Fibroblast of skin of abdomen (primary cell): ENCODE results near the gene OXSM. TPM values are rescaled to one million over a fixed set of nuclear protein-coding genes. Genes with fewer than 3 reads are reported as not detected.

ENCODE experiments used
- DNase-seq: peaks from one replicate; pipeline ENCODE4 v3.0.0-alpha.2; 2013
- polyA plus RNA-seq, 2 experiments: library from polyadenylated mRNA; unstranded; fragments of 120-200 nt; gene quantifications; one replicate each; pipeline ENCODE4 v1.2.1, GENCODE V29; 2013; ENCODE audit not compliant: insufficient read length in 2 of 2

The OXSM gene
- polyA plus RNA-seq (2013, experiment 1 of 2; ENCODE audit: insufficient read length) = 9.2 TPM
- polyA plus RNA-seq (2013, experiment 2 of 2; ENCODE audit: insufficient read length) = 10.1 TPM

- peak; percentile 91 for DNase-seq
These were observed at the start of gene OXSM for GRCh38 chr3:25789596-25790556. TSS of gene OXSM (plus strand) at chr3:25790090. CDS start at chr3:25791021, 931 bp downstream.

- DNase-seq = no peak
These were observed 45.4 kb upstream of the OXSM start for GRCh38 chr3:25744470-25744869.

- DNase-seq = no peak
These were observed 42.9 kb upstream of the OXSM start for GRCh38 chr3:25747033-25747432.

GRCh38 chr3:25748189-25748588, 41.7 kb upstream of the OXSM start:
- no peak for DNase-seq

- no peak for DNase-seq
These were observed 40.8 kb upstream of the OXSM start for GRCh38 chr3:25749031-25749581.

- DNase-seq = no peak
These were observed 38.8 kb upstream of the OXSM start for GRCh38 chr3:25751048-25751447.

GRCh38 chr3:25751725-25752124, 38.2 kb upstream of the OXSM start:
- no peak for DNase-seq

- DNase-seq = no peak
These were observed 21.0 kb upstream of the OXSM start for GRCh38 chr3:25768851-25769250.

- DNase-seq = no peak
These were observed 14.0 kb upstream of the OXSM start for GRCh38 chr3:25775936-25776335.

GRCh38 chr3:25780618-25781017, 9.3 kb upstream of the OXSM start:
- DNase-seq = no peak

GRCh38 chr3:25781145-25781757, 8.6 kb upstream of the OXSM start:
- no peak for DNase-seq

GRCh38 chr3:25781758-25782594, 7.9 kb upstream of the OXSM start:
- no peak for DNase-seq

GRCh38 chr3:25782636-25782937, 7.3 kb upstream of the OXSM start:
- DNase-seq = no peak

GRCh38 chr3:25782938-25783660, 6.8 kb upstream of the OXSM start, which contains the start of gene NGLY1:
TSS of gene NGLY1 (minus strand) at chr3:25783443. CDS start at chr3:25783390, 53 bp downstream.
- peak; percentile 80 for DNase-seq

- peak; percentile 31 for DNase-seq
These were observed 6.0 kb upstream of the OXSM start for GRCh38 chr3:25783661-25784512.

GRCh38 chr3:25784971-25785370, 4.9 kb upstream of the OXSM start:
- no peak for DNase-seq

- no peak for DNase-seq
These were observed 4.1 kb upstream of the OXSM start for GRCh38 chr3:25785826-25786225.

- DNase-seq = no peak
These were observed 2.2 kb upstream of the OXSM start for GRCh38 chr3:25787689-25788088.

GRCh38 chr3:25789209-25789595, 688 bp upstream of the OXSM start:
- DNase-seq = no peak

- DNase-seq = no peak
These were observed 11.9 kb downstream of the OXSM start for GRCh38 chr3:25801786-25802185.

GRCh38 chr3:25803833-25804232, 13.9 kb downstream of the OXSM start:
- DNase-seq = no peak
